Panc1 (cell line): ENCODE measurements around the gene TMEM50B.

Source experiments
- POLR2AphosphoS5 ChIP-seq: IDR thresholded peaks from 2 replicates; pipeline ENCODE4 v1.6.1; 2012; ENCODE audit warnings: mild to moderate bottlenecking, low read depth, low read length, moderate library complexity
- SIN3A ChIP-seq: IDR thresholded peaks from 2 replicates; pipeline ENCODE4 v1.6.1; 2012; ENCODE audit warnings: low read depth, mild to moderate bottlenecking, low read length, moderate library complexity, borderline replicate concordance; ENCODE audit not compliant: insufficient read depth
- TF ChIP-seq, protein P1 (sequence below): fragments of 450-650 bp; IDR thresholded peaks from 2 replicates; pipeline ENCODE4 v1.5.1; 2017; ENCODE audit warnings: mild to moderate bottlenecking
- TF ChIP-seq, protein P2 (sequence below), 2 experiments: IDR thresholded peaks; 2 replicates each; pipeline ENCODE4 v1.6.1; 2011 to 2012; ENCODE audit warnings: low read depth in 2 of 2, control low read depth in 1 of 2, low read length in 1 of 2, mild to moderate bottlenecking in 1 of 2, moderate library complexity in 1 of 2; ENCODE audit not compliant: insufficient read depth in 1 of 2

DNA sequence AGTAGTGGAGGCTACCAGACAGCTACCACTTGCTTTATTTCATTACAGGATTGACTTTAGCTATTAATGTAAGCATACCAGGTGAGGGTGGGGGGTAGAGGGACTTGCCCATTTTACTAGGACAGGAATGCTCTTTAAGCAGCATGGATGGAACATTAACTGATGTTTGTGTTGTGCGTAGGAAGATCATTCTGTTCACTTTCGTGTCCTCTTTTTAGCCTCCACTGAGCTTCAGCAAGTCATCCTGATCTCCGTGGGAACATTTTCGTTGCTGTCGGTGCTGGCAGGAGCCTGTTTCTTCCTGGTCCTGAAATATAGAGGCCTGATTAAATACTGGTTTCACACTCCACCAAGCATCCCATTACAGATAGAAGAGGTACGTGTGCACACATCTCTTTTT lies 47.3 kb downstream of the TMEM50B start:
- TF ChIP-seq, protein P1, sequence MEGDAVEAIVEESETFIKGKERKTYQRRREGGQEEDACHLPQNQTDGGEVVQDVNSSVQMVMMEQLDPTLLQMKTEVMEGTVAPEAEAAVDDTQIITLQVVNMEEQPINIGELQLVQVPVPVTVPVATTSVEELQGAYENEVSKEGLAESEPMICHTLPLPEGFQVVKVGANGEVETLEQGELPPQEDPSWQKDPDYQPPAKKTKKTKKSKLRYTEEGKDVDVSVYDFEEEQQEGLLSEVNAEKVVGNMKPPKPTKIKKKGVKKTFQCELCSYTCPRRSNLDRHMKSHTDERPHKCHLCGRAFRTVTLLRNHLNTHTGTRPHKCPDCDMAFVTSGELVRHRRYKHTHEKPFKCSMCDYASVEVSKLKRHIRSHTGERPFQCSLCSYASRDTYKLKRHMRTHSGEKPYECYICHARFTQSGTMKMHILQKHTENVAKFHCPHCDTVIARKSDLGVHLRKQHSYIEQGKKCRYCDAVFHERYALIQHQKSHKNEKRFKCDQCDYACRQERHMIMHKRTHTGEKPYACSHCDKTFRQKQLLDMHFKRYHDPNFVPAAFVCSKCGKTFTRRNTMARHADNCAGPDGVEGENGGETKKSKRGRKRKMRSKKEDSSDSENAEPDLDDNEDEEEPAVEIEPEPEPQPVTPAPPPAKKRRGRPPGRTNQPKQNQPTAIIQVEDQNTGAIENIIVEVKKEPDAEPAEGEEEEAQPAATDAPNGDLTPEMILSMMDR = no peak
- TF ChIP-seq, protein P2, sequence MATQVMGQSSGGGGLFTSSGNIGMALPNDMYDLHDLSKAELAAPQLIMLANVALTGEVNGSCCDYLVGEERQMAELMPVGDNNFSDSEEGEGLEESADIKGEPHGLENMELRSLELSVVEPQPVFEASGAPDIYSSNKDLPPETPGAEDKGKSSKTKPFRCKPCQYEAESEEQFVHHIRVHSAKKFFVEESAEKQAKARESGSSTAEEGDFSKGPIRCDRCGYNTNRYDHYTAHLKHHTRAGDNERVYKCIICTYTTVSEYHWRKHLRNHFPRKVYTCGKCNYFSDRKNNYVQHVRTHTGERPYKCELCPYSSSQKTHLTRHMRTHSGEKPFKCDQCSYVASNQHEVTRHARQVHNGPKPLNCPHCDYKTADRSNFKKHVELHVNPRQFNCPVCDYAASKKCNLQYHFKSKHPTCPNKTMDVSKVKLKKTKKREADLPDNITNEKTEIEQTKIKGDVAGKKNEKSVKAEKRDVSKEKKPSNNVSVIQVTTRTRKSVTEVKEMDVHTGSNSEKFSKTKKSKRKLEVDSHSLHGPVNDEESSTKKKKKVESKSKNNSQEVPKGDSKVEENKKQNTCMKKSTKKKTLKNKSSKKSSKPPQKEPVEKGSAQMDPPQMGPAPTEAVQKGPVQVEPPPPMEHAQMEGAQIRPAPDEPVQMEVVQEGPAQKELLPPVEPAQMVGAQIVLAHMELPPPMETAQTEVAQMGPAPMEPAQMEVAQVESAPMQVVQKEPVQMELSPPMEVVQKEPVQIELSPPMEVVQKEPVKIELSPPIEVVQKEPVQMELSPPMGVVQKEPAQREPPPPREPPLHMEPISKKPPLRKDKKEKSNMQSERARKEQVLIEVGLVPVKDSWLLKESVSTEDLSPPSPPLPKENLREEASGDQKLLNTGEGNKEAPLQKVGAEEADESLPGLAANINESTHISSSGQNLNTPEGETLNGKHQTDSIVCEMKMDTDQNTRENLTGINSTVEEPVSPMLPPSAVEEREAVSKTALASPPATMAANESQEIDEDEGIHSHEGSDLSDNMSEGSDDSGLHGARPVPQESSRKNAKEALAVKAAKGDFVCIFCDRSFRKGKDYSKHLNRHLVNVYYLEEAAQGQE (IDR thresholded peaks at IDR 0.05; ENCODE audit: insufficient read depth in 1 of 2, low read depth in 2 of 2, low read length in 1 of 2) = no peak
- no peak for TF ChIP-seq POLR2AphosphoS5
- TF ChIP-seq SIN3A = no peak
